Measurements from ENCODE around the gene HES7.
A peak's percentile ranks its signal among the peaks of the same experiment; 100 is the strongest.

The HES7 gene

DNA sequence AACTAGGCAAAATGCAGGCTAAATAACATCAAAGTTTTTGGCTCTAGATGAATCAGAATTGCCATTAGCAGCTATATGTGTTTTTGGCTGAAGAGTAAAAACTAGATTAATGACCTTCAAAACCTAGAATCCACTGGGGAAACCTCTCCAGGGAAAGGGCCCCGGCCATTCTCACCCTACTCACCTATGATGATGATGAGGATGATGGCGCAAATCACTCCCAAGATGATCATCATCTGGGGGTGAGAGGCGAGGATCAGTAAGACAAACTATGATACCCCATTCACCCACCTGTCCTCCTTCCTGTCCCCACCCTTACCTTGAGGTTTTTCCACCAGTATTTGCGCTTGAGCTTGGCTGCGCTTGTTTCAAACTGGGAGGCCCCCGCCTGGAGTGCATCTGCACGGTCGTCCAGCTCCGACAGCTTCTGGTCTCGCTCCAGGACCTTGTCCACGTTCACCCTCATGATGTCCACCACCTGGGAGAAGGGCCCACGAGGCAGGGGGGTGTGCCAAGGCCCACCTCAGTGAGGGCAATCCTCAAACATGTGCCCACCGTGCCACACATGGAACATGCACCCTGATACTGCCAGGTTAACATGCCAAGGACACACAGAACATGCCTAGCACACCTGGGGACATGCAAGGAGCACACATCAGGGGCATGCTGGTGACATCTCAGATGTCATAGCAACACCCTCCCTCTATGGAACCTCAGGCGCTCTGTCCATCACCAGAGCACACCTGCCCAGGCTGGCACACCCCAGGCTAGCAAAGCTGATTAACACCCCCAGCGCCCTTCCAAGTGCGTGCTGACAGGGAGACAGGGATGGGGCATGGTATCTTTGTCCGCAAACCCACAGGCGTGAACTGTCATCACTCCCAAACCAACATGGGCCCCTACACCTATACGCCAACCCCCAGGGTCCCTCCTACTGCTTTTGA, 37.7 kb upstream of the HES7 start:
- Histone ChIP-seq H3K4me3 (ENCODE audit: low read depth in 1 of 2, low read length in 2 of 2) (peak overlapping the region; percentile 82 to 99), H3K9me3 (ENCODE audit: low read length) (no peaks in the 10 kb centered on the region), H3K9ac (ENCODE audit: low read length) (peak overlapping the region; percentile 95), H3K27ac (ENCODE audit: low read depth, low read length) (peak overlapping the region; percentile 93), H3K27me3 (ENCODE audit: control insufficient read depth in 1 of 2, insufficient read depth in 2 of 2, low read length in 2 of 2) (no peaks in the 10 kb centered on the region), H3K4me1 (ENCODE audit: insufficient read depth, low read length) (peaks cover 50% of the 10 kb centered on the region), H3K36me3 (ENCODE audit: insufficient read depth, low read length) (peaks cover 24% of the 10 kb centered on the region)

DNA sequence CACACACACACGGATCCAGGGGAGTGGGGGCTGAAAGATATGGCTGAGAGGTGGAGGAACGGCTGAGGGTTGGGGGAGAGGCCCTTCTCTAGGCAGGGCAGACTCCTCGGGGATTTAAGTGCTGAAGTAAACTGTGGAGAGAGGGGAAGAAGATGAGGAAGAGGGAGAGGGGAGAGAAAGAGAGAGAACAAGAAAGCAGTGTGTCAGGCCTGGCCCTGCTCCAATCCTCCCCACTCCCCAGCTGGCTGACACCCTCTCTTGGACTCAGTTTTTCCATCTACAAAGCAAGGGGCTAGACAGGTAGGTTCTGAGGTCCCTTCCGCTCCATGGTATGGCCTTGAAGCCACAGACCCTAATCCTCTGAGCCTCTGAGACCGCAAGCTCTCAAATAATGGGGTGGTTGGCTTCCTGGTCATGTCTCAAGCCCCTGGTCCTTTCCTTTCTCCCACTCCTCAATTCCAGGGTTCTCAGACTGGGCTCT, 36.9 kb upstream of the HES7 start:
- peaks cover 50% of the 10 kb centered on the region for H3K4me1 ChIP-seq (ENCODE audit: insufficient read depth, low read length)
- peak overlapping the region; percentile 93 for H3K27ac ChIP-seq (ENCODE audit: low read depth, low read length)
- peak overlapping the region in 1 of 2 donors; percentile 82 for H3K4me3 ChIP-seq (ENCODE audit: low read depth in 1 of 2, low read length in 2 of 2)
- H3K9me3 ChIP-seq (ENCODE audit: low read length): no peaks in the 10 kb centered on the region
- no peaks in the 10 kb centered on the region for H3K27me3 ChIP-seq (ENCODE audit: control insufficient read depth in 1 of 2, insufficient read depth in 2 of 2, low read length in 2 of 2)
- H3K9ac ChIP-seq (ENCODE audit: low read length): peak overlapping the region; percentile 95
- peaks cover 24% of the 10 kb centered on the region for H3K36me3 ChIP-seq (ENCODE audit: insufficient read depth, low read length)

DNA sequence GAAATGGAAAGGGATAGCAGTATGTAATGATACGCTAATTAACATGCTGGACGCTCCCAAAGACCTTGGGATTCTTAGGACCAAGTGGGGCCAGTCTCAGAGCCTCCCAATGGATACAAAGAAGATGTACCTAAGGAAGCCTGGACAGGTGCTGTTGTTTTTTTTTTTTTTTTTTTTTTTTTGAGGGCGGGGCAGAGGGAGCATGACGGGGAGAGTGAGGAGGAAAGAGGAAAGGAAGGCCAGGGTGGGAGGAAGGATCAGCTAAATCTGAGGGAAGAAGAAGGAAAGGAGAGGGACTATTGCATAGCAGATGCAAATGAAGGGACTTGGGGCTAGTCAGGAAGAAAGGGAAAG, 36.3 kb upstream of the HES7 start:
- peaks cover 24% of the 10 kb centered on the region for H3K36me3 ChIP-seq (ENCODE audit: insufficient read depth, low read length)
- no peaks in the 10 kb centered on the region for H3K27me3 ChIP-seq (ENCODE audit: control insufficient read depth in 1 of 2, insufficient read depth in 2 of 2, low read length in 2 of 2)
- H3K4me1 ChIP-seq (ENCODE audit: insufficient read depth, low read length): peaks cover 50% of the 10 kb centered on the region
- no peaks in the 10 kb centered on the region for H3K9me3 ChIP-seq (ENCODE audit: low read length)
- no peak overlapping the region for H3K27ac ChIP-seq (ENCODE audit: low read depth, low read length)
- no peak overlapping the region for H3K9ac ChIP-seq (ENCODE audit: low read length)
- no peak overlapping the region for H3K4me3 ChIP-seq (ENCODE audit: low read depth in 1 of 2, low read length in 2 of 2)

DNA sequence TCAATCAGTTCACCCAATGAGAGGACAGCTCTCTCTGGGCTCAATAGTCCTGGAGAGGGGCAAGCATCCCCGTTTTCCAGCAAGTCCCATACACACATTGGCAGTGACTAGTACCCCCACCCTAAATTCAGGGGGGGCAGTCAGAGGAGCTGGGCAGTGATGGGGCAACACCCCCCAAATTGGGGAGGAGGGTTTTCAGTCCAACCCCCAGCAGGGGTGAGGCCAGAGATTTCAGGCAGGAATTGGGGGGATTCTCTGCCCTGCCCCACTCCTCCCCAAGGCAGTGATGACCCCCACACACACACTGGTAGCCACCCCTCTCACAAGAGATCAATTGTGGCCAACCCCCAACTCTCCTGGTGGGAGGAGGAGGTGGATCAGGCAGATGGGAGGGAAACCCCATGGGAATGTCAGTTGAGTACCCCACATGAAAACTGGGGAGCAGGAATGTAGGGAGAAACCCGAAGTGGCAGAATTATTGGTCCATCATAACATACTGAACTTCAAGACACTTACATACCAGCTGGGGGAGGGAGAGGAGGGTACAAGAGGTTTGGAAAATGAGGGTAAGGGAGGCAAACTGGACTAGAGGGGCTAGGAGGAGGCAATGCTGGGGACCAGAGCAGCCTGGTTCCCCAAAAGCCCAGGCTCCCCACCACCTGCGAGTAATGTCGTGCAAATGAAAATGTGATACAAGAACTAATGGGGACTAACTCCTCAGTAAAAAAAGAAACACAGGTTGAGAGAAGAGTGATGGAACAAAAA, 35.7 kb upstream of the HES7 start:
- H3K4me1 ChIP-seq (ENCODE audit: insufficient read depth, low read length): peaks cover 47% of the 10 kb centered on the region
- H3K36me3 ChIP-seq (ENCODE audit: insufficient read depth, low read length): peaks cover 24% of the 10 kb centered on the region
- H3K9ac ChIP-seq (ENCODE audit: low read length): no peak overlapping the region
- peak overlapping the region; percentile 3 for H3K27ac ChIP-seq (ENCODE audit: low read depth, low read length)
- H3K9me3 ChIP-seq (ENCODE audit: low read length): no peaks in the 10 kb centered on the region
- no peak overlapping the region for H3K4me3 ChIP-seq (ENCODE audit: low read depth in 1 of 2, low read length in 2 of 2)
- no peaks in the 10 kb centered on the region for H3K27me3 ChIP-seq (ENCODE audit: control insufficient read depth in 1 of 2, insufficient read depth in 2 of 2, low read length in 2 of 2)

DNA sequence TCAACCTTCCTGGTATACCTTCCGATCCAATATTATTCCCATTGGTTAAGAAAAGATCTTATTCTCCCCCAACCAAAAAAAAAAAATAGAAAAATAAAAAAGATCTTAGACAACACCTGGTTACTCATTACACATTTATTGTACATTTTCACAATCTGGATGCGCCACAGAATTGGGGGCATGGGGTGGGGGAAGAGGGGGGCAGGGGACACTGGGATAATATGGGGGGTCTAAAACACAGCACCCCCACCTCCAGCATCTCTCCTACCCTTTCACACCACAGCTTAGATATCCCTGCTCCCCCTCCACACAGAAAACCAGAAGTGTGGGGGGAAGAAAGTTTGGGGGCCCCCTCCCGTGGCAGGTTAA, 35.1 kb upstream of the HES7 start:
- no peaks in the 10 kb centered on the region for H3K27me3 ChIP-seq (ENCODE audit: control insufficient read depth in 1 of 2, insufficient read depth in 2 of 2, low read length in 2 of 2)
- H3K9me3 ChIP-seq (ENCODE audit: low read length): no peaks in the 10 kb centered on the region
- H3K9ac ChIP-seq (ENCODE audit: low read length): no peak overlapping the region
- no peak overlapping the region for H3K27ac ChIP-seq (ENCODE audit: low read depth, low read length)
- H3K4me1 ChIP-seq (ENCODE audit: insufficient read depth, low read length): peaks cover 41% of the 10 kb centered on the region
- peaks cover 24% of the 10 kb centered on the region for H3K36me3 ChIP-seq (ENCODE audit: insufficient read depth, low read length)
- no peak overlapping the region for H3K4me3 ChIP-seq (ENCODE audit: low read depth in 1 of 2, low read length in 2 of 2)

DNA sequence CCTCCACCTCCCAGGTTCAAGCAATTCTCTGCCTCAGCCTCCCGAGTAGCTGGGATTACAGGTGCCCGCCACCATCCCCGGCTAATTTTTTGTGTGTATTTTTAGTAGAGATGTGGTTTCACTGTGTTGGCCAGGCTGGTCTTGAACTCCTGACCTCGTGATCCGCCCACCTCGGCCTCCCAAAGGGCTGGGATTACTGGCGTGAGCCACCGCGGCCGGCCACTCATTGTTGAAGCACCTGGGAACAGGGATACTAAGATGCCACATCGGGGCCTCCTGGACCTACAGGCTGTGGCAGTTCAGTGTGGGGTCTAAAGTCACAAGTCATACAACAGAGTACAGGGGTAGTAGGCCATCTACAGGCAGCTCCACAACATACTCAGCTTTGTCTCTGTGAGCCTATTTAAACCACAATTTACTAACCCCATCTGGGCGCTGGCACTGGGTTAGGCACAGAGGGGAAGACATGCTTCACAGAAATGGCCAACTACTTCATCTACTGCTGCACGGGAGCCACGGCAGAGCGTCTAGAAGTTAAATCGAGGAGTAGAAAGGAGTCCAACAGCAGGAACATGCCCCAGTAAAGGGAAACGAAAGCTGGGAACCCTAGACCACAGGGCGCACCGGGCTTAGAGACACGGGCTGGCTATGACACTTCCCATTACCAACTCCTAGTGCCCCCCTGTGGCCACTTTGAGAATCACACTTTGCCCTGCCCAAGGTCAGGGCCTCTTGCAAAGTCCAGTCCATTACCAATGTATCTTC, 34.5 kb upstream of the HES7 start:
- H3K27ac ChIP-seq (ENCODE audit: low read depth, low read length): peak overlapping the region; percentile 89
- peaks cover 41% of the 10 kb centered on the region for H3K4me1 ChIP-seq (ENCODE audit: insufficient read depth, low read length)
- no peaks in the 10 kb centered on the region for H3K27me3 ChIP-seq (ENCODE audit: control insufficient read depth in 1 of 2, insufficient read depth in 2 of 2, low read length in 2 of 2)
- no peak overlapping the region for H3K9ac ChIP-seq (ENCODE audit: low read length)
- H3K9me3 ChIP-seq (ENCODE audit: low read length): no peaks in the 10 kb centered on the region
- H3K36me3 ChIP-seq (ENCODE audit: insufficient read depth, low read length): peaks cover 25% of the 10 kb centered on the region
- H3K4me3 ChIP-seq (ENCODE audit: low read depth in 1 of 2, low read length in 2 of 2): peak overlapping the region in 1 of 2 donors; percentile 33

DNA sequence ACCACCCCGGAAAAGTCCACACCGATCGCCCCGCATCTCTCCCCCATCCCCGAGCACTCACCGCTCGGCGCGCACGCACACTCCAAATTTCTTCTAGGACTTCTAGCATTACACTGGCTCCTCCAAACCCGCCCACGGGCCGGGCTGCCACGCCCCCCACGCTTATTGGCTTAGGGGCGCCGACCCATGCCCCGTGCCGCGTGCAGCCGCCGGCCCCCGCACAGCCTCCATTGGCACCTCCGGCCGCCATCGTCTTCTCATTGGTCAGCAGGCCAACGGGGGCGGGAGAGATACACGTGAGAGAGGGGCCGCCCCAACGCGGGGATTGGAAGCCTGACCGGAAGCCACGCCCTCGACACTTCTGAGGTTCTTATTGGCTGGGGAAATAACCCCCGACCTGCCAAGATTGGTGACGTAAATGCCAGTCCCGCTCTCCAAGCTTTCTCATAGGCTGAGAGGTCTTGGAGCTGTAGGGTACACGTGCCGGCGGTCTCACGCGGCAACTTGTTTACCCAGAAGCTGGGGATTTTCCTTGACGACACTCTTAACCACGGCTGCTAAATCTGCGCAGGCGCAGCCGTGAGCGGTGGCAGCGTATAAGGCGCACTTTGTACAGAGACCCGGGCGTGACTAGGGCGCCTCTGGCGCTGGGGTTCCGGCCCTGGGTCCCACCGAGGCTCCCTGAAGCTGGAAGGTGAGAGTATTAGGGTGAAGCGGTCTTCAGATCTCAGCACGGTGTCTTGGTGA, 32.5 kb upstream of the HES7 start:
- H3K9me3 ChIP-seq (ENCODE audit: low read length): no peaks in the 10 kb centered on the region
- peak overlapping the region; percentile 100 for H3K9ac ChIP-seq (ENCODE audit: low read length)
- H3K4me1 ChIP-seq (ENCODE audit: insufficient read depth, low read length): peaks cover 44% of the 10 kb centered on the region
- H3K27me3 ChIP-seq (ENCODE audit: control insufficient read depth in 1 of 2, insufficient read depth in 2 of 2, low read length in 2 of 2): no peaks in the 10 kb centered on the region
- H3K27ac ChIP-seq (ENCODE audit: low read depth, low read length): peak overlapping the region; percentile 99
- H3K36me3 ChIP-seq (ENCODE audit: insufficient read depth, low read length): peaks cover 30% of the 10 kb centered on the region
- H3K4me3 ChIP-seq (ENCODE audit: low read depth in 1 of 2, low read length in 2 of 2): peak overlapping the region; percentile 81 to 100

DNA sequence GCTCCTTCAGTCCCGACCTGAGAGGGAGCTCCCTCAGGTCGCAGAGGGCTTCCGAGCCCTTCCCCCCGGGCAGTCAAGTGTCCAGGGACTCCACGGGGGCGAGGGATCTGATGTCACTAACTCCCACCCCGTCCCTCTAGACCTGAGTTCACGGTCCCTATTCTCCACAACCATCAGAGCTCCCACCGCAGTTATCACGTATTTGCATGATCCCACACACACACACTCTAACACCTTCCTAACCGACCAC, 32.0 kb upstream of the HES7 start:
- peaks cover 25% of the 10 kb centered on the region for H3K36me3 ChIP-seq (ENCODE audit: insufficient read depth, low read length)
- peaks cover 40% of the 10 kb centered on the region for H3K4me1 ChIP-seq (ENCODE audit: insufficient read depth, low read length)
- H3K4me3 ChIP-seq (ENCODE audit: low read depth in 1 of 2, low read length in 2 of 2): peak overlapping the region; percentile 81 to 100
- H3K9me3 ChIP-seq (ENCODE audit: low read length): no peaks in the 10 kb centered on the region
- H3K9ac ChIP-seq (ENCODE audit: low read length): peak overlapping the region; percentile 100
- no peaks in the 10 kb centered on the region for H3K27me3 ChIP-seq (ENCODE audit: control insufficient read depth in 1 of 2, insufficient read depth in 2 of 2, low read length in 2 of 2)
- peak overlapping the region; percentile 99 for H3K27ac ChIP-seq (ENCODE audit: low read depth, low read length)

DNA sequence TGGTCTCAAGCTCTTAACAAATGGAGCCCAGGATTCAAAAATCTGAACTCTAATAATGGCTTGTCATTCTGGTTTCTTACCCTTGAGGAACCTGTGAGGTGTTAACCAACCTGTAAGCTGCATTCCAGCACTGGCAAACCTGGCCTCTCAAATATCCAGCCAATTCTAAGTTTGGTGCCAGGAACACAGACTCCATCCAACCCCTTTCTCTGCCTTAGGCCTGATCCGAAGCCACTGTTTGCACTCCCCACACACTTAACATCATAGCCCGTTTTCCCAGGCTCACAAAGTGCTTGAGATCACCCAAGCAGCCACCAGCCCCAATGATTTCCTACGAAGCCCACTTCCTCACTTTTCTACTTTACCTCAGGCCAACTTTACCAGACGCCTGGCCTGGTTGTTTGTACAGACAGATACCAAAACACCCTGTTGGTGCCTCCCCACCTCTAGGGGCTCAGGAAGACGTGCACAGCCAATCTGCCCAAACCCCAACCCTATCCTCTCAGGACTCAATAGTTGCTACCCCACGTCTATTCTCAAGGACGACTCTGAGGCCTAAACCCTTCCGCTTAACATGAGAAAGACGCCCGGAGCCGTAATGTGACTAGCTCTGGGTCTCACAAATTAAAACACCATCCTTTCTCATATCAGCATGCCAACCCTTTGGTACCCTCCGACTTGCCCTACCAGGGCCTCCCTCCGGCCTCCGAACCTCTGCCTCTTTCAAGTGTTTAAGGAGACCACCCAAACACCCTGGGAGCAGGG, 31.5 kb upstream of the HES7 start:
- Histone ChIP-seq H3K4me3 (ENCODE audit: low read depth in 1 of 2, low read length in 2 of 2) (peak overlapping the region; percentile 81 to 100), H3K27ac (ENCODE audit: low read depth, low read length) (peak overlapping the region; percentile 99), H3K9ac (ENCODE audit: low read length) (peak overlapping the region; percentile 100), H3K4me1 (ENCODE audit: insufficient read depth, low read length) (peaks cover 41% of the 10 kb centered on the region), H3K27me3 (ENCODE audit: control insufficient read depth in 1 of 2, insufficient read depth in 2 of 2, low read length in 2 of 2) (no peaks in the 10 kb centered on the region), H3K36me3 (ENCODE audit: insufficient read depth, low read length) (peaks cover 26% of the 10 kb centered on the region), H3K9me3 (ENCODE audit: low read length) (no peaks in the 10 kb centered on the region)

DNA sequence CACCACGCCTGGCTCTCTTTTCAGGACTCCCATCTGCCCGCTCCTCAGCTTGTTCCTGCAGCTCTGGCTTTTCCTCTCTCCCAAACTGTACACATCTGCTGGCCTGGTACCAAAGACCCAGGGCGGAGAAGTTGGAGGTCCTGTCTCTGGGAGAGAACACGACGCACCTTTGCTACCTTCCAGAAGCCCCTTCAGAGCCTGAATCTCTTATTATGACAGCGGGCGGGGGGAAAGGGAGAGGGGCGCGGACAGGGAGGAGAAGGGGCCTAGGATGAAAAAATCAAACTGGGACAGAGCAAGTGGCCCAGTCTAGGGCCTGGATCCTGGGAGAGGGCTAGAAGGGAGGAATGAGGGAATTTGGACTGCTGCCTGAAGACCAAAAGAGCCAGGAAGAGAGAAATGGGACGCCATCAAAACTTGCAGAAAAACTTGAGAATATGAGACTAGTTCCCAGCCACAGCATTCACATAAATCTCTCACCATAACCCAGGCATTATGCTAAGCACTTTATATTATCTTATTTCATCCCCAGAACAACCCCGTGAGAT, 30.8 kb upstream of the HES7 start:
- Histone ChIP-seq H3K9me3 (ENCODE audit: low read length) (no peaks in the 10 kb centered on the region), H3K27ac (ENCODE audit: low read depth, low read length) (peak overlapping the region; percentile 99), H3K4me3 (ENCODE audit: low read depth in 1 of 2, low read length in 2 of 2) (peak overlapping the region; percentile 81 to 100), H3K9ac (ENCODE audit: low read length) (peak overlapping the region; percentile 100), H3K4me1 (ENCODE audit: insufficient read depth, low read length) (peaks cover 48% of the 10 kb centered on the region), H3K36me3 (ENCODE audit: insufficient read depth, low read length) (peaks cover 27% of the 10 kb centered on the region), H3K27me3 (ENCODE audit: control insufficient read depth in 1 of 2, insufficient read depth in 2 of 2, low read length in 2 of 2) (no peaks in the 10 kb centered on the region)
